HG03575 (cell line): ENCODE data around the gene ADARB2.

Source experiments
- ATAC-seq: cut with Tn5 transposase; IDR thresholded peaks from one replicate; pipeline ENCODE4 v1.9.1; 2021; ENCODE audit not compliant: unreplicated experiment, insufficient number of reproducible peaks, low FRiP score; ENCODE audit errors: extremely low read depth

ADARB2 gene

DNA sequence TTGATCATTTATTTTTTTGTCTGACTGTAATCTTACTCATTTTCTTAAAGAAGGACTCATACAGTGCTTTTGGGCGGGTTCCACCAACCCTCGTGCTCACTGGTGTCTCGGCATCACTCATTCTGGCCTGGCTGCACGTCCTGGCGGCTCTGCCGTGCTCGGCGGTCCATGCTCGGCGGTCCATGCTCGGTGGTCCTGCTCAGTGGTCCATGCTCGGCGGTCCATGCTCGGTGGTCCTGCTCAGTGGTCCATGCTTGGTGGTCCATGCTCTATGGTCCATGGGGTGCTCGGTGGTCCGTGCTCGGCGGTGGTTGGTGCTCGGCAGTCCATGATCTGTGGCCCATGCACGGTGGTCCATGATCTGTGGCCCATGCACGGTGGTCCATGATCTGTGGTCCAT is 608.7 kb downstream of the ADARB2 start:
- no peak for ATAC-seq

DNA sequence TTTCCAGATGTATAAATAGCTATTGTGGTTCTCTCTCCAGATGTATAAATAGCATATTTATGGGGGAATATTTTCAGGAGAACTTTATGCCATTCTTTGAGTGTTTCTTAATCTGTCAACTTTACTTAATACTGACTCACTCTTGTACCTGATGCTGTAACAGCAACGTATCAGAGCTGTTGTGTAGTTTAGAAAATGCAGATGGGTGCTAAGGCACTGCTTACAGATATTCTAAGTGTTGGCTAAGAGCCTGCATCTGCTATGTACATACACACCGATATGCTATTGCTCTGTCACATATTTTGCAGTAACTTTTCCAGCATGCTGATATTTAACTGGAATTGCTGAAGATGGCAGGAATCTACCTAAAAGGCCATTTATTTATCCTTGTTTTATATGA is 609.2 kb downstream of the ADARB2 start:
- ATAC-seq: no peak

DNA sequence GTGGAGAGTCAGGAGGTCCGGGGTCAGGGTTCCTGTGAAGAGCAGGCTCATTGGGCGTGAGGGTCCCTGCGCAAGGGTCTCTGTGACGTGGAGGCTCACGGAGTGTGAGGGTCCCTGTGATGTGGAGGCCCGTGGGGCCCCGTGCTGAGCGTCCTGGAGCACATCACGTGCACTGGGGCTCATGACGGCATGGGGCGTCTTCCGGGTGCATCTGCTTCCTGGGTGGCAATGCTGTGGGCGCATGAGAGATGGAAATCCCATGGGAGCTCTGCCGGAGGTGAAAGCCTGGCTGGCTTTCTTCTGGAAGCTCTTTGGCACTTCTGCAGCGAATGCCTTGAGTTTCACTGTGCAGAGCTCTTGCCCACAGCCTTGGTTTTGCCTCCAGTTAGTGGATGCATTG is 609.7 kb downstream of the ADARB2 start:
- ATAC-seq: no peak
